ENCODE results near the gene DMRT1.
"Not testable (repeated sequence)": the region's sequence is repeated elsewhere in the genome, so short reads cannot be mapped to it uniquely, and the experiment has no call there.

Gene DMRT1

GRCh38 chr9:972501-973294 lies 131.2 kb downstream of the DMRT1 start:
- no peak for DNase-seq

DNA sequence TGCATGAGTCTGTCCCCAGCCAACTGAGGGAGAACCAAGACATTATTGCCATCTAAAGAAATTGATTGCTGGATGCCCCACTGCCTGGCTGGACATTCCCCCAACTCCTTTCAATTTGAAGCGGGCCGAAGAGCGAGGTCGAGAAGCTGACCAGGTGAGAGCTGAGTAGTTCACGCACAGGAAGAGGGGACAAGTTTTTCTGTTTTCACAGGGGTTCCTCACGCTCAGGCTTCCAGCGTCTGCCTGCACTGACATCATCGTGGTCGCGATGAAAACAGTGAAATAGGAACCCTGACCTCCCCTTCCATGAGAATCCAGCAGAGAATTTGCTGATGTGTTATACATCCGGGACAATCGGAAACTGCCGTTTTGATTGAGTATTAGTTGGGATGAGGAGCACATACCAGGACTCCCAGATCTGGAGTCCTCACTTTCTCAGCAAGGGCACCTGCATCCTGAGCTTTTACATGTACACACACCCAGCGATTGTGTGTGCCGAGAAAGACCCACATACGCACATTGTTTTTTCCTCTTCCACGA lies 131.9 kb downstream of the DMRT1 start:
- DNase-seq = no peak

- DNase-seq = no peak
Observed at GRCh38 chr9:974031-974995, 132.8 kb downstream of the DMRT1 start.

DNA sequence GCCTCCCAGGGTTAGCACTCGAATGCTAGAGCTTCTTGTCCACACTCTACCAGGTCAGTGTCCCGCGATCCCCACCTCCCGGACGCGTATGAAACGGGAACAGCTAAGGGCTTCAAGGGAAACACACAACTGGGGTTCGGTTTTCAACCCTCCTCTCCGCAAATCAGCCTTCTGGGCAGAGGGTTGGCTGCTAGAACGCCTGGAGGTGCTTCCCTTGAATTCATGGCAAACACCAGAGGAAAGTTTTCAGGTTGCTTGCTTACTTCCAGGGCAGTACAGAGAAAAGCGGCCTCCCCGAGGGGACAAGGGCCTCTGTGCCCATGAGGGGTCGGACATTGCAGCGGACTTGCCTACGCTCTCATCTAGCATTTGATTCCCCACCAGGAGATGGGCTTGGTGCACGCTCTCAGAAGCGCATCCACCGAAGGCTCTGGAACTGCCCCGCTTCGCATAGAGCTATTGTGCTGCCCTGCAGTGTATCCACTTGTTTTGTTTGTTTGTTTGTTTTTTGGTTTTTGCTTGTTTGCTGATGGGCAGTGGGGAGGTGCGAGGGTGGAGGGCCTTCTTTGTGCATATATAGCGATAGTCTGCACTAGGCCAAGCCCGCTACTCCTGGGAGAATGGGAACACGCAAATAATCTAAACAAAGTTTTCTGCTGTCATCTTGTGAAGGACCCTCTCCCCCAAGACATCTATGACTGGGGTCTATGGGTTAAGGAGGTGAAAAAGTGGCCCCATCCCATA lies 133.7 kb downstream of the DMRT1 start:
- DNase-seq = no peak

DNA sequence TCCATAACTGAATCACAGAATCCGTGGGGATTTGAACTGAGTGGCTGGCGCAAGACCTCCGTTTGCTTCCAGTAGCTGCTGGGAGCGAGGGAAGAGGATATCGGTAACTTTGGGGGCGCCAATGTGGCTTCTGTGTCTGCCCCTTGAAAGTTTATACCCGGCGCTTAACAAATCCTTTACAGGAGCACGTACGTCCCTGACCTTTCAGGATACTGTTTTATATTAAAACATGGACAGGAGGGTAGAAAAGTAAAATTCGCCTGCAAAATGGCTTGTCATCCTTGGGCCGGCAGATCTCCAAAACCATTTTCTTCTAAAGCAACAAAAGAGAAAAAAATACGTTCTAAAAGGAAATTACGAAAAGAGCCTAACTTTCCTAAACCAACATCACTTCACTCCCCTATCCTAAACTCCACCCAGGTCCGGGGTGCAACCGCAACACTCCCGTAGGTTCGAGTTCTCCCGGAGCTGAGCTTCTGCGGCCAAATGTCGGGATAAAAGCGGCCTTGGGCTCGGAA lies 134.3 kb downstream of the DMRT1 start:
- no peak for DNase-seq

DNA sequence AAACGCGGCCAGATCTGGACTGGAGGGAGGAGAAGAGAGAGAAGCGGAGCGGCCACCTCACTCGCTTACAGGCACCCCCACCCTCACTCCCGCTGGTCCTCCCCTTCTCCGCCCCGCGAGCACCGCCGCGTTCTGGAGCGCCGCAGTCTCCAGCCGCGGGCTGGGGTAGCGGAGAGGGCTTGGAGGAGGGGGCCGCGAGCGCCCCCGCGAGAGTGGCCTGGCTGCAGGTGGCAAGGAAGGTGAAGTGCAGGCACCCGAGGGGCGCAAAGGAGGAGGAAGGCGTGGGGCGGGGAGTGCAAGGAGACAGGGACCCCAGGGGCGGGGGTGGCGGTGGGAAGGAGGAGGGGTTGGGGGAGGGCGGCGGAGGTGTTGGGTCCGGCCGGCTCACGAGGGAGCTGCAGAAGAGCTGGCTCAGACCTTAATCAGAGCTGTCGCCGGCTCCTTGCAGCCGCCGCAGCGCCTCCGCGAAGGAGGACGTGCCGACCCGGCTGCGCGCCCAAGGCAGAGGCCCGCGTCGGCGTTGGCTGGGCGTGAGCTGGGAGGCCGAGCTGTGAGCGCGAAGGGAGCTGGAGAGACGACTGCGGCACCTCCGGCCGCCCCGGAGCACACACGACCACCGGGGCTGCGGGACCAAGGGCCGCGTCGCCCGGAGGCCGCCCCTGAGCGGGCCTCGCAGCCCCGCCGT lies 134.9 kb downstream of the DMRT1 start, which contains the start of gene DMRT3:
TSS of gene DMRT3 (plus strand) at position 398 of the 685 bp plus-strand sequence. CDS start 347 bp downstream, outside the sequence.
- DNase-seq = no peak

- DNase-seq = no peak
Observed at GRCh38 chr9:976943-977837, 135.7 kb downstream of the DMRT1 start.

DNA sequence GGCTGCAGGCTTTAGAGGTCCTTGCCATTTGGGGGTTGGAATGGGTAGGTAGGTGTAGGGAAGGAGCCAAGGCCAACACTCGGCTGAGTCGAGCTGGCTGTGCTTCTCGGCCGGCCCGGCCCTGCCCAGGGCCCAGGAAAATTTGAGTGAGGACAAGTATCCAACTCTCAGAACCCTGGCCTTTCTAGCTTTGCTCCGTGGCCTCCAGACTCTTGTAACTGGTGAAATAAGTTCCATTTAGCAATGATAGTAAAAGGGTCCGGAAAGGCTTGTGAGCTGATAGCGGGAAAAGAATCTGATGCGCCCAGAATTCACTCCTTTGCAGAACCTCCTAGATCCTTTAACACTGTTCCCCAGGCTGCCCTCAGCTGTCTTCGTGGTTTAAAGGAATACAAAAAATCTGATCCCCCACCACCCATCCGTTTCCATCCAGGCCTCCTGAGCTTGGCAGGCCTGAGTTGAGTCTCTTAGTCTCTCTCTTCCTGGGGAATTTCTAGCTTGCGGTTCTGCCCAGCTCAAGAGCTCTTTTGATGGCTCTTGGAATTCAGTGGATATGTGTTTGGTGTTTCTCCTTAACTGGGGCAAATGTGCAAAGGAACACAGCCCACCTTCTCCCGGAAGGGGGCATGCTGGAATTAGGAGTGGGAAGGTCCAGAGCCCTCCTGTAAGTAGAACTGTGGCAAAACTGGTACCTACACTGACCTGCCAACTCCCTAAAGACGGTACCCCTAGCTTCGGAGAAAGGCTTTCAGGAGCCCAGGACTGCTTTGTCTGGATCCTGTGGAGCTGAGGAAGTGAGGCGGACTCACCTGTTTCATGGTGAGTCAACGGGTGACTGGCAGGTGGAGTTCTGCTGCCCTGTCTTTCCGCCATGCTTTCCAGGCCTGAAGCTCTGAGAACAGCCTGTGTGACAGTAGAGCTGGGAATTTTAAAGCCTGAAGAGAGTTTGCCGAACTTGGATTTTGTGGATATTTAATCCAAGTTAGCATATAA lies 136.6 kb downstream of the DMRT1 start:
- no peak for DNase-seq

- no peak for DNase-seq
Observed at GRCh38 chr9:979983-980382, 138.5 kb downstream of the DMRT1 start.

- no peak for DNase-seq
Observed at GRCh38 chr9:980640-981039, 139.1 kb downstream of the DMRT1 start.

DNA sequence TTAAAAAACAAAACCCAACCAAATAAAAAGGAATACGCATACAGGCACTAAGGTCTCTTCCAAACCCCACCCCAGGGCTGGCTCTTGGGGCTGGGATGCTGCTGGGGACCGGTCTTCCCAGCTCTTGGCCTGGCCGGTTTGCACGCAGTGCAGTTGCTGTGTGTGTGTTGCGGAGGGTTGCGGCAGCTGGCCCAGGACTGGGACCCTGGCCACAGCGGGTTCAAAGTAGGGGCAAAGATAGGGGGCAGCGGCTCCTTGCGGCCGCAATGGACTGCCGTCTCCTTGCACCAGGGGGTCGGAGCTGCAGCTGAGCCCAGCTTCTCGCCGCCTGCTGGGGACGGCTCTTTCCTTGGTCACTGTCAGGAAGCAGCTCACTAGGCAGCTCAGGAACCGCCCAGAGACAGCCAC lies 140.0 kb downstream of the DMRT1 start:
- DNase-seq = no peak

DNA sequence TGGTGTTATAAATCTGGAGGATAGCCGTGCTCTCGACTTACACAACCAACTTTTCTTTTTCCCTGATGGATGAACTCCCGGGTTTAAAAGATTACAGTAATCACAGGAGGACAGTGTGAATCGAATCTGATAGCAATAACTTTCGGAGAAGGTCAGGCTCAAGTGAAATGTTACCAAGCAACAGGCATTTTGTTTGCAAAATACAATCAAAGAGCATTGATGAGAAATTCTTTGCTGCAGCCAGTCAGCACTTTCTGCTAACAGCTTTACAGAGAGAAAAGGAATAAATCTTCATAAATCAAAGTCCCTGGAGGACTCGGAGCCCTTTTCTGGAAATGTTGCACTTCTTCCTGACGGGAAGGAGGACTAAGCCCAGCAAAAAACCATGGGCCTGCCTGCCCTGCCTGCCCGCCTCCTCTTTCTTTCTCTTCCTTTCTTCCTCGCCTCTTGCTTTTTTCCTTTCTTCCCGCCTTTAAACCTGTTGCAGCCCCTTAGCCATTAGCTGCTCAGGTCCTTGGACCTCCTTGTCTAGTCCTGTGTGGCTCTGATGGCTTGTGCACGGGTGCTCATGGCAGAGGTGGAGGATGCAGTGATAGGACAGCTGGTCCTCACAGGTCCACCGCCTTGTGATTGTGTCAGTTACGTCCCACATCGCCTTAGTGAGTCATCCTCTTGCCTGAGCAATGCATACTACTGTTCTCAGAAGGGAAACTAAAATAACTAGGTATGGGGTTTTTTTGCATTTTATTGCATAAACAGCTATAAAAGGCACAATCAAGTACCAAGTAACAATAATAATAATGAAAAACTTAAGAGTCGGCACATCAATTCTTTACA lies 141.1 kb downstream of the DMRT1 start:
- no peak for DNase-seq

DNA sequence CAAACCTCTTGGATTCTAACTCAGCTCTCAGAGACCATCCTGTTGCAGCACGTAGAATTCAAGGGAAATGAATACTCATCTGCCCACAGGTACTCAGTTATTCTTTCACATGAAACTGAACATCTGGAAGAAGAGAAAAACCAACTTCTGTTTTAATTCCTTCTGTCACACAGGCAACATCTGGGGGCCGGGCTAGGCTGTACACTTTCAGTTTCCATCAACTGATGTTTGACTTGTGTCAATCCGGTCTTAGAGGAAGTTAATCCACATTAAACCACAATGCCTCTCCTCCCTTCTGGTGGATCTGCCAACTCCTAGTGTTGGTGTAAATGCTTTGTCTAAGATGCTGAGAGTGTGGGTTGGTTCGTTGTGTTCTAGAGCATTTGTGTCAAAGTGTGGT lies 152.5 kb downstream of the DMRT1 start:
- DNase-seq = no peak

DNA sequence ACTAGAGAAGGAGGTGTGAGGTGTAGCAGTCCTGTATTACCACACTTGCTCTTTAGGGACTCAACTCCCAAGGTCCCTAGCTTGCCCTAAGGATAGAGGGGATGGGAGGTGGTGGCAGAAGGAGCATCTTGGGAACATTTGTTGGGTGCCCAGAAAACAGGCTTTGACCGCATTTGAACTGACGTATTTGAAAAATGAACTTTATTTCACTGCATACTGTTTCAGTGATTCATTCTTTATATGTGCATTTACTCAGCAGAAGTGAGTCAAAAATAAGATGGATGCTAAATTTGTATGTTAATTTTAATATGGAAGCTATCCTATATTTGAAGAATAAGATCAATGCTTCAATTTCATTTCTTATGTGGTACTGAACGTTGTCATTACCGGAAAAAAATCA lies 153.7 kb downstream of the DMRT1 start:
- peak; percentile 16 for DNase-seq

GRCh38 chr9:995781-996180 lies 154.3 kb downstream of the DMRT1 start:
- DNase-seq = peak; percentile 80

- DNase-seq = not testable (repeated sequence)
Observed at GRCh38 chr9:998299-999110, 157.0 kb downstream of the DMRT1 start.

- DNase-seq = peak; percentile 9
Observed at GRCh38 chr9:1001838-1002237, 160.3 kb downstream of the DMRT1 start.
